ENCODE results near the gene BRD9.
"Not testable (repeated sequence)": the region's sequence is repeated elsewhere in the genome, so short reads cannot be mapped to it uniquely, and the experiment has no call there.

The BRD9 gene

DNA sequence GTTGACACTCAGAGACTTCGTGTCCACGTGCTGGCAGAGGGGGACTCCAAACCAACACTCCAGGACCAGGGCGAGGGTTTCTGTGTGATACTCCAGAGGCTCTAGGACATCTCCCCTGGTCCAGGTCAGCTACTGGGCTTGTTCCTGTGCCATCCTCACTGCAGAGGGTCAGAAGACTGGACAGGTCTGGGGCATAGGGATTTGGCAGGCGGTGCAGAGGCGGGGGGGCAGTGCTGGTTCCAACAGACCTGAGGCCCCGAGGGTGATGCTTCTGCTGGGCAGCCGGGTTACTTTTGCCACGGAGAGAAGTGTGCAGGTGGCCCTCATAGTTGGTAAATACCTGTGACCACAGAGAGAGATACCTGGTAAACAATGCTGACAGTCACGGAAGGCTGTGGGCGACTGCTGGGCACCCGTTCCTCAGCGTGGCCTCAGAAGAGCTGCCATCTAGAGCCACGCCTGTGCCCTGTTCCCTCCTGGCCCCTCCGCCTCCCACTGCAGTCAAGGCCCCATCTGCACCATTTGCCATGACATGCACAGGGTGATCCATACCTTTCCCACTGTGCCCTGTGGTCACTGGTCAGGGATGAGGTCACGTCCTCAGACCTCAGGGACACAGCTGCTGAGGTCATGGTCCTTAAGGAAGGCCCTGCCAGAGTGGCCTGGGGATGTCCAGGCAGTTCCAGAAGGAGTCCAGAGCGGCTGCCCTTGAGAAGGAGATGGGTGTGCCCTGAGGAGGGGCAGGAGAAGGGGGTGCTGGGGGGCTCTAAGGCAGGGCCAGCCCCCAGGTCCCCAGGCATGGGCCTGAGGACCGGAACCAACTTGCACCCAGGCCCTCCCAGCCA lies 30.1 kb upstream of the BRD9 start:
- no peak for DNase-seq (ENCODE audit: low read depth)

DNA sequence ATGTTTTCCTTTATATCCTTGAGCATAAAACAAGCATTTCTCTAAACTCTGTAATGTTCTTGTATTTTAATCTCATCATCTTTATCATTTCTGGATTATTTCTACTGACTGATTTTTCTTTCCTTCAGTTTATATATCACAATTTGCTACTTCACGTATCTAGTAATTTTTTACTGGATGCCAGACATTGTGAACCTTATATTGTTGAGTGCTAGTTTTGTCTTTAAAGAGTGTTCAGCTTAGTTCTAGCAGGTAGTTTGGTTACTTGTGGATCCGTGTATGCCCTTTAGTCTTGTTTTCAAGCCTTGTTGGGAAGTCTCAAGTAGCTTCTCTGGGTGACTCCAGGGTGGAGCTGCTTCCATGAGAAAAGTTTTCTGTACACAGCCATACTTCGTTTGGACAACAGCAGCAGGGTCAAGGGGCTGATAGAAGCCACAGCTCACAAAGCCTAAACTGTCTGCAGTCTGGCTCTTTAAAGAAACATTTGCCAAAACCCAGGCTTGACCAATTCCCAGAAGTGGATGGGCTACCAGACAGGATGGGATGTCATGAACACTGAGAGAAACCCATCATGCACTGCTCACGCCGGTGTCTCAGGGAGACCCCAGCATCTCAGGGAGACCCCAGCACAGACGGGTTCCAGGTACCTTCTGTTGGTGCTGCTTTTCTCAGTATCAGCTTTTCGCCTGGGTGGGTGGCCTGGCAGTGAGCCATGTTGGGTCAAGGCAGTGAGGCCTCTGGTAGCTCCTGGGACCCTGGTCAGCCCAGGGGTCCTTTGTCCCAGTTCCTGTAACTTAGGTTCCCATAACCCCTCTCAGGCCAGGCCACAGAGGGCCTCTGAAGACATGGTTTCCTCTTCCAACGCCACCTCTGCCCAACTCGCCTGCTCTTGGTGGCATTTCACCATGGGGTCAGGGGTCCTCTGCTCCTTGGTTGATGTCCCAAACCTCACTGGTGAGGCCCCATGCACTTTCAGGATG lies 29.1 kb upstream of the BRD9 start:
- no peak for DNase-seq (ENCODE audit: low read depth)

DNA sequence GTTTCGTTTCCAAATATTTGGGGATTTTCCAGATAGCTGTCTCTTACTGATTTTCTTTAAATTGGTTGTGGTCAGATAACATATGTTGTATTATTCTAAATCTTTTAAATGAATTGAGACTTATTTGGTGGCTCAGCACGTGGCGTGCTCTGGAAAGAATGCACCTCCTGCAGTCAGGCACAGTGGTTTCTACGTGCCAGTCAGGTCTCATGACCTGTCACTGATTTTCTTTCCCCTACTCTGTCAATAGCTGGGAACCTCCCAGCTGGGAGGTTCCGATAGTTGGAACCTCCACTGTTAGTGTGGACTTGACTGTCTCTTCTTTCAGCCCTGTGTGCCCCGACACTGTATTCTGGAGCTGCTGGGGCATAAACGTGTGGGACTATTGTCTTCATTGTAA lies 27.7 kb upstream of the BRD9 start:
- no peak for DNase-seq (ENCODE audit: low read depth)

DNA sequence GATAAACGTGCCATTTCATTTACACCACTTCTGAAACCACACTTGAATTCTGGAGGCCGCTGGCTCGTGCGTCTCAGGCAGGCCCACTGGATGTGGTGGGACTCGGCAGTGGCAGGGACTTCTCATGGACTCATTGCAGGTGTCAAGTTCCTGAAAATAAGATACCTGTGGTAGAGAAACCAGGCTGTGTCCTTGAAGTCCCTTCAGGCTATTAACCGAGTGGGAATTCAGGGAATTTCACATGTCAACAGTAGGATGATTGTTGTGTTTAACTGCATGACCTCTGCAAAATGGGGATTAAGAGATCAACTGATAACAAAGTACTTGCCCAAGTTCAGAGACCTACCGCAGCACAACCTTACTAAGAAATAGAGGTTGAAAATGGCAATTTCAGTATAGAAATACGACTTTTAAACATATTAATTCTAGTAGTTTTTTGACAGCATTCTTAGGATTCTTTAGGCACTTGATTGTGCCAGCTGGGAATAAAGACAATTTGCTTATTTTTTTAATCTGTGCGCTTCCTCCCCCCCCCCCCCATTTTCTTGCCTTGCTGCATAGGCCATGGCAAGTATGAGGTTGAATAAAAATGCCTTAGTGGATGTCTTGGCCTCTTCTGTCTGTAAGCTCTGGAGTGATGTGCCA lies 26.9 kb upstream of the BRD9 start:
- no peak for DNase-seq (ENCODE audit: low read depth)

DNA sequence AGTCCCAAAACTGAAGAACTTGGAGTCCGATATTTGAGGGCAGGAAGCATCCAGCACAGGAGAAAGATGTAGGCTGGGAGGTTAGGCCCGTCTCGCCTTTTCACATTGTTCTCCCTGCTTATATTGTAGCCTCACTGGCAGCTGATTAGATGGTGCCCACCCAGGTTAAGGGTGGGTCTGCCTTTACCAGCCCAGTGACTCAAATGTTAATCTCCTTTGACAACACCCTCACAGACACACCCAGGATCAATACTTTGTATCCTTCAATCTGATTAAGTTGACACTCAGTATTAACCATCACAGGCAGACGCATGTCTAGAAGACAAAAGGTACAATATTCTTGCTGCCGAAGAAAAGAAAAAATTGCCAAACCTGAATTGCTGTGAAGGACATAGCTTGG lies 26.1 kb upstream of the BRD9 start:
- DNase-seq (ENCODE audit: low read depth) = not testable (repeated sequence)

DNA sequence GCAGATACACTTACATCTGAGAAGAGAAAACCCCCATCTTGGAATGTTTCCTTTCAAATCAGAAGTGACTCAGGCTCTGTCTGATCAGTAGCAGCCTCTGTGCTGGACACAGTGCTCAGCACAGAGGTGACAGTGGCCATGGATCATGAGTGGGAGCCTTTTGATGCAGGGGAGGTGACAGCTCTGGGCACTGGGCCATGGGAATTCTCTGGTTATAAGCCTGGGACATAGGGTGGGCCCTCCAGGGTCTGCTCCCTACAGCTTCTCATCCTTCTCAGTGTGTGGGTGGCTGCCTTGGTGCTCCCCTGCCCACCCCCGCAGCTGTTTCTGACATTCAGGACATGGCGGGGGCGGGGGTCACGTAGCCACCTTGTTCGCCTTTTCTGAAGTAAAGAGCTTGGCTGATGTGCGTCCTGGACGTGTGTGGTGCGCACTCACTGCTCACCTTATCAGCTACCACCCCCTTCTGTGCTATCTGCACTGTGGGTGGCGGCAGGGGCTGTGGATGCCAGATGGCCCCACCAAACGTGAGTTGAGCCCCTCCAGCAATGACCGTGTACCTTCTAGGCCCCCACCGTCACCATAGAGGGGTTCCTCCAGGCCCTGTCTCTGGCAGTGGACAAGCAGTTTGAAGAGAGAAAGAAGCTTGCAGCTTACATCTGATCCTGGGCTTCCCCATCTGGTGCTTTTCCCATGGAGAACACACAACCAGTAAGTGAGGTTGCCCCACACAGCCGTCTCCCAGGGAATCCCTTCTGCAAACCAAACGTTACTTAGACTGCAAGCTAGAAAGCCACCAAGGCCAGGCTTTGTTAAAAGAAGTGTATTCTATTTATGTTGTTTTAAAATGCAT lies 24.1 kb upstream of the BRD9 start:
- no peak for DNase-seq (ENCODE audit: low read depth)

DNA sequence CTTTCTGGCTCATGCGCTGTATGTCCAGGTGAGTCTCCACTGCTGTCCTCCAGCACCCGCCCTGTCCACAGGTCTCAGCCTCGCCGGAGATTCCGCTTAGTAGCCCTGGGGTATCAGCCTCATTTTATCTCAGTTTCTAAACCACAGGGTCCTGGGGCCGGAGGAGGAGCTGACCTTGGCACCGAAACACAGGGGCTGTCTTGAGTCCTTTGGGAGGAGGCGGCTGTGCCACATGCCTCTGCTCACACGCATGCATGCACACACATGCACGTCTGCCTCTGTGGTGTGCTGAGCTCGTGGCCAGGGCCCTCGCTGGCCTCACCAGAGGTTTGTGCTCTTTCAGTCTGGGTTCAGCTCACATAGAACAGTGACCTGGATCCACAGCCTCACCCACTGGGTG lies 23.3 kb upstream of the BRD9 start:
- no peak for DNase-seq (ENCODE audit: low read depth)

DNA sequence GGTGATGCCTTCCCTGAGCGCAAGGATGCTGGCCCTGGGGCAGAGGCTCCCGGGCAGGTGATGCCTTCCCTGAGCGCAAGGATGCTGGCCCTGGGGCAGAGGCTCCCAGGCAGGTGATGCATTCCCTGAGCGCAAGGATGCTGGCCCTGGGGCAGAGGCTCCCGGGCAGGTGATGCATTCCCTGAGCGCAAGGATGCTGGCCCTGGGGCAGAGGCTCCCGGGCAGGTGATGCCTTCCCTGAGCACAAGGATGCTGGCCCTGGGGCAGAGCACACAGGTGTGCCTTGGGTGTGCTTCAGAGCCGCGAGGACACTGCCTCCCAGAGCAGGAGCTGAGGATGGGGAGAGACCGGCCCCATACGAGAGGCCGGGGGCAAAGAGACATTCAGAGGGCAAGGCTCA lies 22.7 kb upstream of the BRD9 start:
- not testable (repeated sequence) for DNase-seq (ENCODE audit: low read depth)

DNA sequence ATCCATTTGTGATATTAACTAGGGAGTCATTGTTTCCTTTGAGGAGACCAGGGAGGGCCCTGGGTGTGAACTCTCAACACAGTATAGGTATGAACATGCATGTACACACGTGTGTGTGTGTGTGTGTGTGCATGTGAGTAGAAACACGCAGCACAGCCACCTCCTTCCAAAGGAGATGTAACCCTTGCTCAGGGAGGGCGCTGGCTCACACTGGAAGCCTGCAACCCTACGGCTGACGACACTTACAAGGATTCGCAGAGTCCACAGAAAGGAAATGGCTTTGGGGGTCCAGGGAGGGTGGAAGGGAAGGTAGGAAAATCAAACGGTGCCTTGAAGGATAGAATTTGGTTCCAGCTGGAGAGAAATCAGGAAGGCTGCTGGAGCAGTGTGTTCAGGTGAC lies 22.0 kb upstream of the BRD9 start:
- DNase-seq (ENCODE audit: low read depth) = no peak

DNA sequence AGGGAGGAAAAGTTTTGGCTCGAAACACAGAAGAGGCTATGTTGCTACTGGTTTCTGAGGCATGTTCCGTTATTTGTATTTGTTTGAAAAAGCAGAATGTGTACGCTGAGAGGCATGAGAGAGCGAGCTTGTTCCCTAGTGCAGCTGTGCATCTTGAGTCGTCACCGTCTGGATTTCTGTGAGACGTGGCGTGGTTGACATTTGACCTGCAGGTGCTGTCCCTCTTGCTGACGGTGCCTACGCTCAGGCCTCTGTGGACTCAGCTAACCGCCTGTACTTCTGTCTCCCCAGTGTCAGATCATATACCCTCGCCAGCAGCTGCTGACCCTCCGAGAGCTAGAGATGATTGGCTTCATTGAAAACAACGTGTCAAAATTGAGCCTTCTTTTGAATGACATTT lies 21.6 kb upstream of the BRD9 start:
- DNase-seq (ENCODE audit: low read depth) = no peak

DNA sequence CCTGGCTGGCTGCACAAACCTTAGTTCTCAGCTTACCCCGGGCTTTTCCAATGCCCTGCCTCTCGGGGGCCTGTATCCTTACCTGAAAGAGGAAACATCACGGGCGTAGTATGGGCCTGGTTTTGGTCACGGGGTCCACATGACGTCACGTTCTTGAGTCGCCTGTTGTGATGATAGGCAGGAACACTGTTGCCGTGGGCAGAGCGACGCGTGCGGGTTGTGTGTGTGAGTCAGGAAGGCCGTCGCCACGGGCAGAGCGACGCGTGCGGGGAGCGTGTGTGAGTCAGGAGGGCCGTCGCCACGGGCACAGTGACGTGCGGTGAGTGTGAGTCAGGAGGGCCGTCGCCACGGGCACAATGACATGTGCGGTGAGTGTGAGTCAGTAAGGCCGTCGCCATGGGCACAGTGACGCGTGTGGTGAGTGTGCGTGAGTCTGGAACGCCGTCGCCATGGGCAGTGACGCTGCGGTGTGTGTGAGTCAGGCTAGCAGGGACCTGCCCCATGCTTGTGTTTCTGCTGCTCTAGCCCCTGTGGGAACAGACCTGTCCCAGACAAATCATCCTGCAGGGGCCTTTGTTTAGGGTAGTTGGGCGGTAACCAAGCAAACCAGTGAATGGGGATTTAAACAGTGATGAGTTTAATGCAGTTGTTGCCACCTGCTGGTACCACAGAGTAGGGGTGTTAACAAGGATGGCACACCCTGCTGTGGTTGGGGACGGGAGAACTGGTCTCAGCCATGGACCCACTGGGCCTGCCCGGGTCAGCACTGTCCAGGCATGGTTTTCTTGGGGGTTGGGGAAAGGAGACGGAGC lies 19.9 kb upstream of the BRD9 start:
- no peak for DNase-seq (ENCODE audit: low read depth)

DNA sequence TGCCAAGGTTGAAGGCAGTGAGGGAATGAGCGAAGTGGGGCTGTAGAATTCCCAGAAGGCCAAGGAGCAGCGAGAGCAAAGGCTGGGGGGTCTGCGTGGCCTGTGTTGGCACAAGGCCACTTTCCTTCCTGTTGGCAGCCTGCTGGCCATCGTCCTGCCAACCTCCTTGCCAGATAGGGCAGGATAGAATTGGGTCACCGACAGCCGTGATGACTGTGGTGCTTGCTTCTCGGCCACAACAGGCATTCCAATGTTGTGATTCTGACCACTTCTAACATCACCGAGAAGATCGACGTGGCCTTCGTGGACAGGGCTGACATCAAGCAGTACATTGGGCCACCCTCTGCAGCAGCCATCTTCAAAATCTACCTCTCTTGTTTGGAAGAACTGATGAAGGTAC lies 19.0 kb upstream of the BRD9 start:
- DNase-seq (ENCODE audit: low read depth) = no peak

DNA sequence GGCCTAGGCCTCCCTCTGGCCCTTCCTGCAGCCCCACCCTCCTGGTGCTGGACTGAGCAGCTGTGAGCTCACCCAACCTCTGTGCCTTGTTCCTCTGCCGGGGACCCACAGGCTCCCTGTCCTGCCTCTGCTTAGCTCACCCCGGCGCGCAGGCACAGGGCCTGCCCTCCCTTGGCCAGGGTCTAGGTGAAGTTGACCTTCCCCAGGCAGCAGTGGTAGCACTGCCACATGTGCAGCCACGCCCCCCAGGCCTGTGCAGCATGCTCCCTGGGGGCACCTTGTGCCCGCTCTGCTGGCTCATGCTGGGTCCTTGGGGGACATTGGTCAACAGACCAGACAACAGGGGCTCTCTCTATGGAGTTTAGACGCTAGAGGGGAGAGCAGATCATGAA lies 18.2 kb upstream of the BRD9 start:
- no peak for DNase-seq (ENCODE audit: low read depth)

DNA sequence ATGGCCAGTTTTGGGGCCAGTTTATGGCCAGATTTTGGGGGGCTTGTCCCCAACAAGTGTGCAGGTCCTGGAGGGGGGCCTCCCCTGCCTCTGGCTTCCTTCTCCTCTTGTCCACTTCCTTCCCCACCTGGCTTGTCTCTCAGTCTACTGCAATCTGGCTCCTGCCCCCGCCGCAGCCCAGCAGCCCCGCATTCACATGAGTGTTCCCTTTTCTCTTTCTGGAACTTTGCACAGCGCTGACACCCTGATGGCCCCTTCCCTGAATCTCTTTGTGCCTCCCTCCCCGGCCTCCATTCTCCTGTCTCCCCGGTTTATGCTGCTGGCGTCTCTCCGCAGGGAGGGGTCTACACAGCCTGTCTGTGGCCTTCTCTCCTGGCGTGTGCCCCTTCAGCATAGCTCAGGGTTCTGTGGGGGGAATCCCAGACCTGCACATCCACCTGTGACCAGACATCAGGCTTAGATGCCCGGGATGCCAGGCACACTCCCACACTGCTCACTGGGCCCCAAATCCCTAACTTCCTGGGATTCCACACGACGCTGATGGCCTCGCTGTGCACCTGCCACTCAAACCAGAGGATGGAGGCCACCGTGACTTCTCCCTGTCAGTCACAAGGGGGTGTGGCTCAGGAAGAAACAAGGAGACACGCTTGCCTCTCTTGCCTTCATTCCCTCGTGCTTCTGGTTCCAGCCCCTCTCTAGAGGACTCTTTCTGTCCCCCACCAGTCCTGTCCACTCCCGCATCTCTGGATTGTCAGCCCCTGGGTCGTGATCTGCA lies 17.6 kb upstream of the BRD9 start:
- DNase-seq (ENCODE audit: low read depth) = no peak

DNA sequence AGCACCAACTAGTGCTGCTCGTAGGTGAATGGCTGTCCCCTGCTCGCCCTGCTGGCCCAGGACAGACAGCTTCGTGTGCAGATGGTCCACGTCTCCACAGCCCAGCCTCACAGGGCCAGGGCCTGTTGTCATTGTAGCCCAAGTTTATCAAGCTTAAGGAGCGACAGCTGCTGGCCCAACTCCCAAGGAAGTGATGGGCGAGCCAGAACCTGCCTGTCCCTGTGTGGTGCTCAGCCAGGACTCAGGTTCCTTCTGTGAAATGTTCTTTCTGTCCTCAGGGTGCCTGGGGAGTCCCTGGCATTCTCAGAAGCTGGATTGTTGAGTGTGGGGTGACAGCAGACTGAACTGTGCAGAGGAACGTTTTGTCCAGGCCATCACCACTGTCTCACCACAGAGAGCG lies 16.5 kb upstream of the BRD9 start:
- DNase-seq (ENCODE audit: low read depth) = no peak

DNA sequence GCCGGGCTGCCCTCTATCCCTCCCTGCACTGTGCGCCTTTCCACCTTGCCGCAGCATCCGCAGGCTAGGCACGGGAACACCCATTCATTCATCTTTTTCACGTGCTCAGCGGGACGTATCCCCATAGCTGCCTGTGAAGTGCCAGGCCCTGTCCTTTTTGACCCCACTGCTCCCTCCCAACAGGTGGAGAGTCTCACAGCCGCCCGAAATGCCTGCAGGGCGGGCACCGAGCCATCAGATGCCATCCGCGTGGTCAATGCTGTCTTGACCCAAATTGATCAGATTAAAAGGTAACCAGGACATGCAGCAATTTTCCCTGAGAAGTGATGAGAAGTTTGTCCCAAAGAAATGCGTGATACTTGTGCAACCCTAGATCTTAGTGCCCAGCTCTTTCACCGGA lies 15.6 kb upstream of the BRD9 start:
- no peak for DNase-seq (ENCODE audit: low read depth)

DNA sequence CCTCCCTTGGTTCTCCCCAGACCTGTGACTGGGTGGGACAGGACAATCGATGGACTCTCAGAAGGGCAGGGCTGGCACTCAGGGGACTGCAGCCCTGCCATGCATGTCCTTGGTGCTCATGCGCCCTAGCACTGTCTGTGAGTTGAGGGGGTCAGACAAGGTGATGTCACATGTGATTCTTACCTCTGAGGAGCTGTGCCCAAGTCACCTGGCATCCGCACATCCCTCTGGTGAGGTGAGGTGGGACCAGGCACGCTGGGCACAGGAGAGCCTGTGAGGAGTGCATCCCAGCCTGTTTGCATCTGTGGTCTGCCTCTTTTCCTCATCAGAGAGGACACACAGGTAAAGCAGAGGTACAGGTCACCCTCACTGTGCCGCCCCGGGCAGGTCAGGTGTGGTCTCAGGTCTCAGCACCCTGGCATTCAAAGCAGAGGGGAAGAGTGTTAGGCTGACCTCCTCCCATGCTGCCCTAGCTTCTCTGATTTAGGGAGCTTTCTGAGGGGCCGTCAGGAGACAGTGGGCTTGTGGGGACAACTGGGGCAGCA lies 14.8 kb upstream of the BRD9 start:
- no peak for DNase-seq (ENCODE audit: low read depth)

DNA sequence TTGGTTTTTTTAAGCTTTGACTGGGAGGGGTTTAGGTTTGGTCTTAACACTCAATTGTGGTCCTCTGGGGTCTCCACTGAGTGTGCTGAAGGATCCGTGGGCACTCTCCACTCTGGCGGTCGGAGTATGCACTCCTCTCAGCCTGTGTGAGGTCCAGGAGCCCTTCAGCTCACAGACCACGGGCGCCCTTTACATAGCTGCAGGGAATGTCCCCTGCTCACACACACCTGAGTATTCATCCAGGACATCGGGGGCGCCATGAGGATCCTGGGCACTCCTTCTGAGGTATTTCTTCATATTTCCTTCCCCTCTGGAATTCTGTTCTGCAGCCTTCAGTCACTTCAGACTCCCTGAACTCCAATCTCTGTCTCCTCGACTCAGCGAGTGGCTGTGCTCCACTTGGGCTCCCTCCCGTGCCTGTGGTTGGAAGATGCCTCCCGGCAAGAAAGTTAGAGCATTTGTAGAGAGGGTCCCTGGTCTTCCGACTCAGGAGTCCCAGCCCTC lies 12.6 kb upstream of the BRD9 start:
- DNase-seq (ENCODE audit: low read depth) = no peak

DNA sequence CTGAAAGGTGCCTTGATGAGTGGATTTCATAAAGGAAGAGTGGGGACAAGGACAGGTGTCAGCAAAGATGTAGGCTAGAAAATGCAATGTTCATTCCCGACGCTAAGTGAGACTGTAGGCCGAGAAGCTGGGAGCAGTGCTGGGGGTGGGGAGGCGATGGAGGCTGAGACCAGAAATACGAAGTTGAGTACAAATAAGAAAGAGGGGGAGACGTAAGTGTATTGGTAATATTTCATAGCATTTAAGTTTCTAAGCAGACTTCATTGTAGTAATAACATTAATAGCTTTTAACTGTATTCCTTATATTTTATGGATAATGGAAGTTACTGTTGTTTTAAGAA lies 11.1 kb upstream of the BRD9 start:
- no peak for DNase-seq (ENCODE audit: low read depth)
